ENCODE results near the gene ANO9.

Gene ANO9

GRCh38 chr11:441418-442274 is at the start of gene ANO9:
ANO9 (minus strand) TSS chr11:442011; CDS start chr11:441926, 85 bp downstream.
- no peak for DNase-seq

GRCh38 chr11:491358-491757 is 49.5 kb upstream of the ANO9 start:
- no peak for DNase-seq

- no peak for DNase-seq
Measured at GRCh38 chr11:490930-491260, 49.1 kb upstream of the ANO9 start.

- DNase-seq: no peak
Measured at GRCh38 chr11:490186-490929, 48.5 kb upstream of the ANO9 start.

- no peak for DNase-seq
Measured at GRCh38 chr11:489610-490185, 47.9 kb upstream of the ANO9 start.

- DNase-seq: no peak
Measured at GRCh38 chr11:488992-489391, 47.2 kb upstream of the ANO9 start.

- no peak for DNase-seq
Measured at GRCh38 chr11:488579-488978, 46.8 kb upstream of the ANO9 start.

- no peak for DNase-seq
Measured at GRCh38 chr11:488062-488461, 46.3 kb upstream of the ANO9 start.

GRCh38 chr11:487571-488021 is 45.8 kb upstream of the ANO9 start:
- no peak for DNase-seq

GRCh38 chr11:486189-486588 is 44.4 kb upstream of the ANO9 start:
- DNase-seq: no peak

GRCh38 chr11:484616-485015 is 42.8 kb upstream of the ANO9 start:
- no peak for DNase-seq

GRCh38 chr11:479311-479710 is 37.5 kb upstream of the ANO9 start:
- no peak for DNase-seq

GRCh38 chr11:477052-477715 is 35.4 kb upstream of the ANO9 start:
- no peak for DNase-seq

GRCh38 chr11:476416-476815 is 34.6 kb upstream of the ANO9 start:
- DNase-seq: no peak

GRCh38 chr11:475941-476340 is 34.1 kb upstream of the ANO9 start:
- DNase-seq: no peak

- DNase-seq: no peak
Measured at GRCh38 chr11:474914-475506, 33.2 kb upstream of the ANO9 start.

GRCh38 chr11:473962-474785 is 32.4 kb upstream of the ANO9 start:
- DNase-seq: no peak

- no peak for DNase-seq
Measured at GRCh38 chr11:473415-473814, 31.6 kb upstream of the ANO9 start.

- no peak for DNase-seq
Measured at GRCh38 chr11:472816-473215, 31.0 kb upstream of the ANO9 start.

GRCh38 chr11:472272-472671 is 30.5 kb upstream of the ANO9 start:
- DNase-seq: no peak

- DNase-seq: no peak
Measured at GRCh38 chr11:471468-472145, 29.8 kb upstream of the ANO9 start.
